22Rv1 (cell line): ENCODE results near the gene NUMA1.

Experiments
- H3K27ac ChIP-seq: fragments of 450-650 bp; 2 replicates; pipeline ENCODE4 v1.5.1; 2017
- ZFX ChIP-seq: fragments of 450-650 bp; IDR thresholded peaks from 2 replicates; pipeline ENCODE4 v1.6.1; 2017; ENCODE audit warnings: antibody characterized with exemption, borderline replicate concordance
- TF ChIP-seq, protein P1 (sequence below): fragments of 450-650 bp; IDR thresholded peaks from 2 replicates; pipeline ENCODE4 v1.5.1; 2017; ENCODE audit warnings: mild to moderate bottlenecking

Gene NUMA1

GRCh38 chr11:71995726-71996291, 84.5 kb downstream of the NUMA1 start:
- TF ChIP-seq, protein P1, sequence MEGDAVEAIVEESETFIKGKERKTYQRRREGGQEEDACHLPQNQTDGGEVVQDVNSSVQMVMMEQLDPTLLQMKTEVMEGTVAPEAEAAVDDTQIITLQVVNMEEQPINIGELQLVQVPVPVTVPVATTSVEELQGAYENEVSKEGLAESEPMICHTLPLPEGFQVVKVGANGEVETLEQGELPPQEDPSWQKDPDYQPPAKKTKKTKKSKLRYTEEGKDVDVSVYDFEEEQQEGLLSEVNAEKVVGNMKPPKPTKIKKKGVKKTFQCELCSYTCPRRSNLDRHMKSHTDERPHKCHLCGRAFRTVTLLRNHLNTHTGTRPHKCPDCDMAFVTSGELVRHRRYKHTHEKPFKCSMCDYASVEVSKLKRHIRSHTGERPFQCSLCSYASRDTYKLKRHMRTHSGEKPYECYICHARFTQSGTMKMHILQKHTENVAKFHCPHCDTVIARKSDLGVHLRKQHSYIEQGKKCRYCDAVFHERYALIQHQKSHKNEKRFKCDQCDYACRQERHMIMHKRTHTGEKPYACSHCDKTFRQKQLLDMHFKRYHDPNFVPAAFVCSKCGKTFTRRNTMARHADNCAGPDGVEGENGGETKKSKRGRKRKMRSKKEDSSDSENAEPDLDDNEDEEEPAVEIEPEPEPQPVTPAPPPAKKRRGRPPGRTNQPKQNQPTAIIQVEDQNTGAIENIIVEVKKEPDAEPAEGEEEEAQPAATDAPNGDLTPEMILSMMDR: no peak
- TF ChIP-seq ZFX: no peak
- H3K27ac ChIP-seq: no peak overlapping the region

GRCh38 chr11:71994786-71995185, 85.6 kb downstream of the NUMA1 start:
- no peak for TF ChIP-seq ZFX
- TF ChIP-seq, protein P1: no peak
- no peak overlapping the region for H3K27ac ChIP-seq

- no peak overlapping the region for H3K27ac ChIP-seq
- TF ChIP-seq, protein P1: no peak
- TF ChIP-seq ZFX: no peak
These were observed 88.1 kb downstream of the NUMA1 start for GRCh38 chr11:71992136-71992730.

DNA sequence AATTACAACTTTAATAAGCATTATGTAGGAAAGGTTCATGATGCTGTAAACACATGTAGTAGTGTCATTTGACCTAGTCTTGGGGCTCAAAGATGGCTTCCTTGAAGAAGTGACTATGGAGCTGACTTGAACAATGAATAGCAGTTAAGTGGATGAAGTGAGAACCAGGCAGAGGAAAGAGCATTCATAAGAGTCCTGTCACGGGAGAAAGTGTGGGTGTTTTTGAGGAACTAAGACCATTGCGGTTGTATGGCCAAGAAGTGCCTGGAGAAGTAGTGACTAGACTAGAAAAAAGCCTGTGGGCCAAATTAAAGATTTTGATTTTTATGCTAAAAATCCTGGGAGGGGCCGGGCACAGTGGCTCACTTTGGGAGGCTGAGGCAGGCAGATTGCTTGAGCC, 88.8 kb downstream of the NUMA1 start:
- no peak overlapping the region for H3K27ac ChIP-seq
- TF ChIP-seq, protein P1: no peak
- TF ChIP-seq ZFX: no peak

DNA sequence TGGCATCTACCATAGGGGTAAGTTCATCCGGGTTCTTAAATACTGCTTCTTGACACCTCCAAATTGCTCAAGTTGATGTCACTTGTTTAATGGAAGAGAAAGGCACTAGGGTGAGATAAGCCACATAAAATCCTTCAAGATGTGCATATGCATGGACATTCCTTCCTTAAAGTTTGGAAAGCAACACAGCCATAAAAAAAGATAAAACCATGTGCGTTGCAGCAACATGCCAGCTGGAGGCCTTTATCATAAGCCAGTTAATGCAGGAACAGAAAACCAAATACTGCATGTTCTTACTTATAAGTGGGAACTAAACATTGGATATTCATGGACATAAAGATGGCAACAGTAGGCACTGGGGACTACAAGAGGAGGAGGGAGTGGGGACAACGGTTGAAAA, 89.6 kb downstream of the NUMA1 start:
- no peak overlapping the region for H3K27ac ChIP-seq
- TF ChIP-seq, protein P1: no peak
- TF ChIP-seq ZFX: no peak

- TF ChIP-seq, protein P1: no peak
- no peak for TF ChIP-seq ZFX
- H3K27ac ChIP-seq: no peak overlapping the region
These were observed 92.3 kb downstream of the NUMA1 start for GRCh38 chr11:71988050-71988449.

DNA sequence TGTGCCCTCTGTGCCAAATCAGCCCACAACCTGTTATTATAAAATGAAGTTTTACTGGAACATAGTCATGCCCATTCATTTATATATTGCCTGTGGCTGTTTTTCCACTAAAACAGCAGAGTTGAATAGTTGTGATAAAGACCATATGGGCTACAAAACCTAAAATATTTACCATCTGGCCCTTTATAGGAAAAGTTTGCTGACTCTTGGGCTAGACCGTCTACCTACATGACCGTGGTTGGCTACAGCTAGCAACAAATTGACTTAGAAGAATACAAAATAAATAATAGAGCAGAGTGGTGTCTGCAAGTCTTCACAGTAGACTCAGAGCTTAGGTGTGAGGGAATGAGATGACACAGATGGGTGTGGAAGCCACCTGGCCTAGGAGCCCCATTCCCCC, 92.8 kb downstream of the NUMA1 start:
- H3K27ac ChIP-seq: no peak overlapping the region
- TF ChIP-seq, protein P1: no peak
- TF ChIP-seq ZFX: no peak
